Gastroesophageal sphincter (tissue), 3 donors: Measurements from ENCODE around the gene PDX1.

Source experiments
- CTCF ChIP-seq, 4 experiments: fragments of 200-600 bp in 2 of 4; fragments of 450-650 bp in 2 of 4; sonication (generic) in 1 of 4; IDR thresholded peaks; one replicate each; pipeline ENCODE4 v1.5.1; 2017 to 2019; ENCODE audit warnings: antibody characterized with exemption in 4 of 4, mild to moderate bottlenecking in 2 of 4, moderate library complexity in 2 of 4
- POLR2AphosphoS5 ChIP-seq: sonication (generic); formaldehyde crosslinking; IDR thresholded peaks from one replicate; pipeline ENCODE4 v1.6.1; 2017; ENCODE audit warnings: antibody characterized with exemption

DNA sequence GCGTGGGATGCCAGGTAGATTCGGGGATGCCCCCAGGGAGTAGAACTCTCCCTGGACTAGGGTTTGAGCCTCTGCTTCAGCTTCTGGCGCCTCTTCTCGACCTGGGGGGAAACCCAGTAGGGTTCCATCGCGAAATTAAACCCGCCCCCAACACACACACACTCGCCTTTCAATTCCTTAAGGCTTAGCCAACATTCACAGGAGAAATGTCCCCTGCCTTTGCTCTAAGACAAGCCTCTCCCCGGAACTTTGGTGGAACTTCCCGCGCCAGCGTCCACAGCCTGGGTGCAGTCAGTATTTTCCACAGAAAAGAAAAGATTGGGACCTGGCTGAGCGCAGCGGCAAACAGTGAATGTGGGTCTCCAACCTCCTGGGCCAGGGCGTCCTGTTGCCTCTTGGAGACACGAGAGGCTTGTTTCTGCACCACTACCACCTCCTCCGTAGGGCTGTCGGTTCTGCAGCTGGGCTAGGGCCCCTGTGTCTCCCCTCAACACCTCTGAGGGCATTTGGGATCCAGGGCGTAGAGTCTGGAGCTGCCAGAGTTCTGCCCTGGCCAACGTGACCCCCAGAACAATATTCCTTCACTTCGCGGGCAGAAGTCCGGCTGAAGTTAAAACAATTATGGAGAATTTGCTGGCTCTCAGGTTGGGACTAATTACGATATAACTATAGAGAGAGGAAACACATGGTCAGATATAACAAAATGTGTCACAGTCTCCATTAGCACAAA is 3.2 kb downstream of the PDX1 start:
- TF ChIP-seq POLR2AphosphoS5 (no peak), CTCF (IDR thresholded peaks at IDR 0.05) (no peak)
